ENCODE data around the gene TMEM258.
A peak's percentile ranks its signal among the peaks of the same experiment; 100 is the strongest.

Gene TMEM258

GRCh38 chr11:61792310-61793082 is at the start of gene TMEM258, which contains the start of gene FEN1:
TMEM258 (minus strand) TSS chr11:61792599; CDS start chr11:61792558, 41 bp downstream.
FEN1 (plus strand) TSS chr11:61792911; CDS start chr11:61795362, 2,451 bp downstream.
- DNase-seq = peak; percentile 93

GRCh38 chr11:61841636-61842527 is 49.5 kb upstream of the TMEM258 start:
- DNase-seq = no peak

- DNase-seq = no peak
Measured at GRCh38 chr11:61840371-61840770, 48.0 kb upstream of the TMEM258 start.

GRCh38 chr11:61839742-61840141 is 47.3 kb upstream of the TMEM258 start:
- DNase-seq = no peak

- DNase-seq = no peak
Measured at GRCh38 chr11:61838921-61839320, 46.5 kb upstream of the TMEM258 start.

GRCh38 chr11:61838501-61838900 is 46.1 kb upstream of the TMEM258 start:
- no peak for DNase-seq

GRCh38 chr11:61837411-61838005 is 45.1 kb upstream of the TMEM258 start:
- DNase-seq = no peak

- no peak for DNase-seq
Measured at GRCh38 chr11:61836193-61836592, 43.8 kb upstream of the TMEM258 start.

GRCh38 chr11:61834278-61835048 is 42.1 kb upstream of the TMEM258 start:
- peak; percentile 70 for DNase-seq

GRCh38 chr11:61833926-61834277 is 41.5 kb upstream of the TMEM258 start:
- DNase-seq = no peak

- DNase-seq = no peak
Measured at GRCh38 chr11:61833471-61833870, 41.1 kb upstream of the TMEM258 start.

GRCh38 chr11:61832754-61833153 is 40.4 kb upstream of the TMEM258 start:
- DNase-seq = no peak

GRCh38 chr11:61832207-61832606 is 39.8 kb upstream of the TMEM258 start:
- DNase-seq = no peak

- peak; percentile 41 for DNase-seq
Measured at GRCh38 chr11:61830237-61831105, 38.1 kb upstream of the TMEM258 start.

GRCh38 chr11:61829806-61830205 is 37.4 kb upstream of the TMEM258 start:
- DNase-seq = no peak

GRCh38 chr11:61828629-61829407 is 36.4 kb upstream of the TMEM258 start:
- peak; percentile 36 for DNase-seq

- DNase-seq = no peak
Measured at GRCh38 chr11:61828379-61828628, 35.9 kb upstream of the TMEM258 start.

GRCh38 chr11:61827571-61828378 is 35.4 kb upstream of the TMEM258 start, which contains the start of gene FADS2:
FADS2 (plus strand) TSS chr11:61828300; CDS start chr11:61828391, 91 bp downstream.
- DNase-seq = peak; percentile 97

GRCh38 chr11:61826930-61827570 is 34.7 kb upstream of the TMEM258 start:
- no peak for DNase-seq

- peak; percentile 24 for DNase-seq
Measured at GRCh38 chr11:61820174-61820573, 27.8 kb upstream of the TMEM258 start.
